ENCODE data around the gene CLDN6.

The CLDN6 gene

GRCh38 chr16:3012828-3013420 lies 5.1 kb downstream of the CLDN6 start, which contains the start of gene CLDN9:
TSS of gene CLDN9 (plus strand) at chr16:3012923. CDS start at chr16:3013363, 440 bp downstream.
- in situ Hi-C loops (cut with HindIII; ENCODE audit: low pct_unique_long_range_greater_than_20kb, low sequenced_read_pairs), result no loop called here
- TF ChIP-seq JUND (IDR thresholded peaks at IDR 0.05; ENCODE audit: low read depth), result no peak
- DNase-seq (ENCODE audit: low read depth in 1 of 2, low spot score in 1 of 2), result no peak

- no peak for TF ChIP-seq JUND (IDR thresholded peaks at IDR 0.05; ENCODE audit: low read depth)
- DNase-seq (ENCODE audit: low read depth in 1 of 2, low spot score in 1 of 2), result no peak
- in situ Hi-C loops (cut with HindIII; ENCODE audit: low pct_unique_long_range_greater_than_20kb, low sequenced_read_pairs), result no loop called here
Measured at GRCh38 chr16:3012246-3012645, 5.7 kb downstream of the CLDN6 start.

- no peak for DNase-seq (ENCODE audit: low read depth in 1 of 2, low spot score in 1 of 2)
- in situ Hi-C loops (cut with HindIII; ENCODE audit: low pct_unique_long_range_greater_than_20kb, low sequenced_read_pairs), result no loop called here
- no peak for TF ChIP-seq JUND (IDR thresholded peaks at IDR 0.05; ENCODE audit: low read depth)
Measured at GRCh38 chr16:3010510-3010909, 7.5 kb downstream of the CLDN6 start.

- DNase-seq (ENCODE audit: low read depth in 1 of 2, low spot score in 1 of 2), result peak; percentile 70 to 80
- no peak for TF ChIP-seq JUND (IDR thresholded peaks at IDR 0.05; ENCODE audit: low read depth)
- in situ Hi-C loops (cut with HindIII; ENCODE audit: low pct_unique_long_range_greater_than_20kb, low sequenced_read_pairs), result no loop called here
Measured at GRCh38 chr16:3009568-3010390, 8.2 kb downstream of the CLDN6 start.

- in situ Hi-C loops (cut with HindIII; ENCODE audit: low pct_unique_long_range_greater_than_20kb, low sequenced_read_pairs), result no loop called here
- no peak for TF ChIP-seq JUND (IDR thresholded peaks at IDR 0.05; ENCODE audit: low read depth)
- DNase-seq (ENCODE audit: low read depth in 1 of 2, low spot score in 1 of 2), result no peak
Measured at GRCh38 chr16:3008690-3009037, 9.3 kb downstream of the CLDN6 start.

- DNase-seq (ENCODE audit: low read depth in 1 of 2, low spot score in 1 of 2), result no peak
- TF ChIP-seq JUND (IDR thresholded peaks at IDR 0.05; ENCODE audit: low read depth), result no peak
- in situ Hi-C loops (cut with HindIII; ENCODE audit: low pct_unique_long_range_greater_than_20kb, low sequenced_read_pairs), result no loop called here
Measured at GRCh38 chr16:3007957-3008689, 9.9 kb downstream of the CLDN6 start.

- no peak for DNase-seq (ENCODE audit: low read depth in 1 of 2, low spot score in 1 of 2)
- in situ Hi-C loops (cut with HindIII; ENCODE audit: low pct_unique_long_range_greater_than_20kb, low sequenced_read_pairs), result no loop called here
- no peak for TF ChIP-seq JUND (IDR thresholded peaks at IDR 0.05; ENCODE audit: low read depth)
Measured at GRCh38 chr16:3007059-3007956, 10.7 kb downstream of the CLDN6 start.

- TF ChIP-seq JUND (IDR thresholded peaks at IDR 0.05; ENCODE audit: low read depth), result no peak
- DNase-seq (ENCODE audit: low read depth in 1 of 2, low spot score in 1 of 2), result no peak
- in situ Hi-C loops (cut with HindIII; ENCODE audit: low pct_unique_long_range_greater_than_20kb, low sequenced_read_pairs), result no loop called here
Measured at GRCh38 chr16:3004781-3005284, 13.2 kb downstream of the CLDN6 start.

GRCh38 chr16:3004319-3004718 lies 13.7 kb downstream of the CLDN6 start:
- peak in 1 of 2 experiments; percentile 37 for DNase-seq (ENCODE audit: low read depth in 1 of 2, low spot score in 1 of 2)
- no peak for TF ChIP-seq JUND (IDR thresholded peaks at IDR 0.05; ENCODE audit: low read depth)
- in situ Hi-C loops (cut with HindIII; ENCODE audit: low pct_unique_long_range_greater_than_20kb, low sequenced_read_pairs), result no loop called here

- peak; percentile 97 to 99 for DNase-seq (ENCODE audit: low read depth in 1 of 2, low spot score in 1 of 2)
- TF ChIP-seq JUND (IDR thresholded peaks at IDR 0.05; ENCODE audit: low read depth), result no peak
- in situ Hi-C loops (cut with HindIII; ENCODE audit: low pct_unique_long_range_greater_than_20kb, low sequenced_read_pairs), result no loop called here
Measured at GRCh38 chr16:3003582-3004270, 14.3 kb downstream of the CLDN6 start.

GRCh38 chr16:3001316-3001715 lies 16.7 kb downstream of the CLDN6 start:
- DNase-seq (ENCODE audit: low read depth in 1 of 2, low spot score in 1 of 2), result no peak
- no peak for TF ChIP-seq JUND (IDR thresholded peaks at IDR 0.05; ENCODE audit: low read depth)
- in situ Hi-C loops (cut with HindIII; ENCODE audit: low pct_unique_long_range_greater_than_20kb, low sequenced_read_pairs), result no loop called here

Measured in T47D (cell line).